ENCODE data around the gene TNFRSF18. TPM values are rescaled to one million over a fixed set of nuclear protein-coding genes. Genes with fewer than 3 reads are reported as not detected.

Gene TNFRSF18
- total RNA-seq, 1 donor = not detected

DNA sequence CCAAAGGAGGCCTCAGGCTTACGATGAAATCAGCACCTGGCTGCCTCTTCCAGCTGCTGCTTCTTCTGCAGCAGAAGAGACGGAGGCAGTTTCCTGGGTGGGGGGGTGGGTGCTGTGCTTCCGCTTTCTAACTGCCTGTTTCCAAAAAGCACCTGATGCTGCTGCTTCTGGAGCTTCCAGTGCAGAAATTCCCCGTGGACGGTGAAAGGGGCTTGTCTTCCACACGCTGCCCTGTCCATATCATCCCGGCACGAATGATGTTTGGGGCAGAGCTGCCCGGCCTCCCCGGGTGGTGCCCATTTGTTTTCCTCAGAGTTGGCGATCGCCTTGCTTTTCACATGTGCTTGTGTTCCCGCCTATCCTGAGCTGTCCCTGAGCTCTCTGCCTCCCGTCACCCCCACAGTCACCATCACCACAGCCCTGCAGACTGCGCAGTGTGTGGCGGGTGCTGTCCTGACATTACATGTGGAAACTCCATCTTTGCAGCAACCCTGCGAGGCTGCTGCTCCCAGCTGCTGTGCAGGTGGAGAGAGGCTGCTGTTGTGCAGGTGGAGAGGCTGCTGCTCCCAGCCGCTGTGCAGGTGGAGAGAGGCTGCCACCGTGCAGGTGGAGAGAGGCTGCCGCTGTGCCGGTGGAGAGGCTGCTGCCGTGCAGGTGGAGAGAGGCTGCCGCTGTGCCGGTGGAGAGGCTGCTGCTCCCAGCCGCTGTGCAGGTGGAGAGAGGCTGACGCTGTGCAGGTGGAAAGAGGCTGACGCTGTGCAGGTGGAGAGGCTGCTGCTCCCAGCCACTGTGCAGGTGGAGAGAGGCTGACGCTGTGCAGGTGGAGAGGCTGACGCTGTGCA, 30.9 kb downstream of the TNFRSF18 start:
- H3K9me3 ChIP-seq (ENCODE audit: low read depth, low read length) = no peaks in the 10 kb centered on the region
- H3K4me1 ChIP-seq (ENCODE audit: insufficient read depth, low read length) = no peaks in the 10 kb centered on the region
- H3K36me3 ChIP-seq (ENCODE audit: insufficient read depth, low read length) = no peaks in the 10 kb centered on the region
- H2AFZ ChIP-seq (ENCODE audit: low read length) = no peak overlapping the region
- H3K27me3 ChIP-seq (ENCODE audit: insufficient read depth, low read length) = peaks cover 41% of the 10 kb centered on the region
- no peak for TF ChIP-seq CTCF (IDR thresholded peaks at IDR 0.05; ENCODE audit: extremely low read depth, low read depth, low read length)
- DNase-seq (ENCODE audit: insufficient read length, low spot score, missing footprints) = peak; percentile 77
- H3K79me2 ChIP-seq (ENCODE audit: insufficient read depth, low read length) = no peaks in the 10 kb centered on the region
- no peaks in the 10 kb centered on the region for H4K20me1 ChIP-seq (ENCODE audit: insufficient read depth, low read length)
- H3K4me2 ChIP-seq (ENCODE audit: insufficient read depth, low read length) = no peak overlapping the region
- H3K27ac ChIP-seq (ENCODE audit: low read depth, low read length) = no peak overlapping the region
- H3K4me3 ChIP-seq (ENCODE audit: insufficient read depth, low read length) = no peak overlapping the region

- Histone ChIP-seq H4K20me1 (ENCODE audit: insufficient read depth, low read length) (no peaks in the 10 kb centered on the region), H3K79me2 (ENCODE audit: insufficient read depth, low read length) (no peaks in the 10 kb centered on the region), H3K4me3 (ENCODE audit: insufficient read depth, low read length) (no peak within 1 kb of the TSS), H3K4me1 (ENCODE audit: insufficient read depth, low read length) (no peaks in the 10 kb centered on the region), H3K27me3 (ENCODE audit: insufficient read depth, low read length) (peaks cover 41% of the 10 kb centered on the region), H3K4me2 (ENCODE audit: insufficient read depth, low read length) (no peak within 1 kb of the TSS), H3K9me3 (ENCODE audit: low read depth, low read length) (no peaks in the 10 kb centered on the region), H3K27ac (ENCODE audit: low read depth, low read length) (no peak within 1 kb of the TSS), H3K36me3 (ENCODE audit: insufficient read depth, low read length) (no peaks in the 10 kb centered on the region), H2AFZ (ENCODE audit: low read length) (no peak within 1 kb of the TSS)
- TF ChIP-seq CTCF (IDR thresholded peaks at IDR 0.05; ENCODE audit: extremely low read depth, low read depth, low read length) = no peak
- peak; percentile 83 for DNase-seq (ENCODE audit: insufficient read length, low spot score, missing footprints)
Observed at GRCh38 chr1:1173793-1174415, 32.5 kb downstream of the TNFRSF18 start, which contains the start of gene TTLL10. Gene TTLL10, plus strand, starts transcription at chr1:1173880. Its CDS starts 5,336 bp downstream, at chr1:1179216.

- Histone ChIP-seq H3K9me3 (ENCODE audit: low read depth, low read length) (no peaks in the 10 kb centered on the region), H3K4me2 (ENCODE audit: insufficient read depth, low read length) (no peak overlapping the region), H2AFZ (ENCODE audit: low read length) (no peak overlapping the region), H3K36me3 (ENCODE audit: insufficient read depth, low read length) (no peaks in the 10 kb centered on the region), H3K79me2 (ENCODE audit: insufficient read depth, low read length) (no peaks in the 10 kb centered on the region), H3K4me1 (ENCODE audit: insufficient read depth, low read length) (no peaks in the 10 kb centered on the region), H4K20me1 (ENCODE audit: insufficient read depth, low read length) (no peaks in the 10 kb centered on the region), H3K27me3 (ENCODE audit: insufficient read depth, low read length) (peaks cover 41% of the 10 kb centered on the region), H3K4me3 (ENCODE audit: insufficient read depth, low read length) (no peak overlapping the region), H3K27ac (ENCODE audit: low read depth, low read length) (no peak overlapping the region)
- peak; percentile 66 for DNase-seq (ENCODE audit: insufficient read length, low spot score, missing footprints)
- TF ChIP-seq CTCF (IDR thresholded peaks at IDR 0.05; ENCODE audit: extremely low read depth, low read depth, low read length) = no peak
Observed at GRCh38 chr1:1173061-1173792, 33.2 kb downstream of the TNFRSF18 start.
